Panc1 (cell line): ENCODE data around the gene SHB. TPM values are rescaled to one million over a fixed set of nuclear protein-coding genes. Genes with fewer than 3 reads are reported as not detected.

Source experiments
- total RNA-seq: library from RNA; stranded (reverse); gene quantifications from one replicate; pipeline ENCODE4 v1.2.1, GENCODE V29; 2021; ENCODE audit not compliant: unreplicated experiment

The SHB gene
- total RNA-seq, 1 experiment from 2014 or later: 59.9 TPM

Other genes with a start within 250 kb of the SHB start
- 23.4 TPM for gene SLC25A51, start 165.1 kb downstream of the SHB start, total RNA-seq